H1 (cell line): ENCODE results near the gene TP53I11.

Experiments
- ASH2L ChIP-seq: fragments of 200-600, 300-600 bp; sonication (generic); IDR thresholded peaks from one replicate; pipeline ENCODE4 v1.7.1; 2017; ENCODE audit warnings: low read length
- BRCA1 ChIP-seq: IDR thresholded peaks from 2 replicates; pipeline ENCODE4 v1.6.1; 2012; ENCODE audit warnings: low read depth, low read length, improper control_type of control experiment
- EP300 ChIP-seq, 2 experiments: IDR thresholded peaks; 1 replicate in 1 of 2; 2 replicates in 1 of 2; pipeline ENCODE4 v1.6.1; 2011 to 2012; ENCODE audit warnings: low read depth in 2 of 2, low read length in 2 of 2, mild to moderate bottlenecking in 2 of 2, borderline replicate concordance in 1 of 2, inconsistent platforms in 1 of 2, moderate library complexity in 1 of 2
- HDAC6 ChIP-seq: IDR thresholded peaks from one replicate; pipeline ENCODE4 v1.7.1; 2012; ENCODE audit warnings: low read depth, mild to moderate bottlenecking, inconsistent platforms, low read length, moderate library complexity
- NRF1 ChIP-seq: IDR thresholded peaks from 2 replicates; pipeline ENCODE4 v1.6.1; 2011; ENCODE audit warnings: mild to moderate bottlenecking, low read depth, low read length, improper control_type of control experiment
- POLR2A ChIP-seq, 2 experiments: IDR thresholded peaks; 1 replicate in 1 of 2; 2 replicates in 1 of 2; pipeline ENCODE4 v1.6.1; 2011; ENCODE audit warnings: low read depth in 2 of 2, low read length in 2 of 2, mild to moderate bottlenecking in 2 of 2; ENCODE audit errors: control extremely low read depth in 1 of 2
- RBBP5 ChIP-seq: IDR thresholded peaks from 2 replicates; pipeline ENCODE4 v1.7.1; 2012; ENCODE audit warnings: low read depth, mild to moderate bottlenecking, inconsistent platforms, low read length, moderate library complexity, borderline replicate concordance
- RXRA ChIP-seq: IDR thresholded peaks from 2 replicates; pipeline ENCODE4 v1.6.1; 2011; ENCODE audit warnings: low read depth, mild to moderate bottlenecking, low read length, moderate library complexity; ENCODE audit not compliant: insufficient read depth
- SP2 ChIP-seq: IDR thresholded peaks from 2 replicates; pipeline ENCODE4 v1.6.1; 2012; ENCODE audit warnings: mild to moderate bottlenecking, low read length, inconsistent platforms
- TAF1 ChIP-seq: IDR thresholded peaks from 2 replicates; pipeline ENCODE4 v1.6.1; 2011; ENCODE audit warnings: mild to moderate bottlenecking, low read depth, low read length
- TCF12 ChIP-seq: IDR thresholded peaks from 2 replicates; pipeline ENCODE4 v1.6.1; 2011; ENCODE audit warnings: low read depth, mild to moderate bottlenecking, low read length
- TEAD4 ChIP-seq: IDR thresholded peaks from 2 replicates; pipeline ENCODE4 v1.6.1; 2012; ENCODE audit warnings: low read depth, low read length, inconsistent platforms, mixed read lengths
- TF ChIP-seq, protein P1 (sequence below): IDR thresholded peaks from 2 replicates; pipeline ENCODE4 v1.6.1; 2011; ENCODE audit warnings: low read length, improper control_type of control experiment
- TF ChIP-seq, protein P2 (sequence below), 3 experiments: IDR thresholded peaks; 1 replicate in 2 of 3; 2 replicates in 1 of 3; pipeline versions ENCODE4 v1.5.1 to v1.6.1; 2011; ENCODE audit warnings: low read length in 3 of 3, mild to moderate bottlenecking in 3 of 3, inconsistent platforms in 2 of 3, low read depth in 1 of 3, moderate library complexity in 1 of 3; ENCODE audit not compliant: insufficient read depth in 1 of 3; ENCODE audit errors: control extremely low read depth in 1 of 3

- TF ChIP-seq, protein P1, sequence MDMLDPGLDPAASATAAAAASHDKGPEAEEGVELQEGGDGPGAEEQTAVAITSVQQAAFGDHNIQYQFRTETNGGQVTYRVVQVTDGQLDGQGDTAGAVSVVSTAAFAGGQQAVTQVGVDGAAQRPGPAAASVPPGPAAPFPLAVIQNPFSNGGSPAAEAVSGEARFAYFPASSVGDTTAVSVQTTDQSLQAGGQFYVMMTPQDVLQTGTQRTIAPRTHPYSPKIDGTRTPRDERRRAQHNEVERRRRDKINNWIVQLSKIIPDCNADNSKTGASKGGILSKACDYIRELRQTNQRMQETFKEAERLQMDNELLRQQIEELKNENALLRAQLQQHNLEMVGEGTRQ: no peak
- TF ChIP-seq, protein P2, sequence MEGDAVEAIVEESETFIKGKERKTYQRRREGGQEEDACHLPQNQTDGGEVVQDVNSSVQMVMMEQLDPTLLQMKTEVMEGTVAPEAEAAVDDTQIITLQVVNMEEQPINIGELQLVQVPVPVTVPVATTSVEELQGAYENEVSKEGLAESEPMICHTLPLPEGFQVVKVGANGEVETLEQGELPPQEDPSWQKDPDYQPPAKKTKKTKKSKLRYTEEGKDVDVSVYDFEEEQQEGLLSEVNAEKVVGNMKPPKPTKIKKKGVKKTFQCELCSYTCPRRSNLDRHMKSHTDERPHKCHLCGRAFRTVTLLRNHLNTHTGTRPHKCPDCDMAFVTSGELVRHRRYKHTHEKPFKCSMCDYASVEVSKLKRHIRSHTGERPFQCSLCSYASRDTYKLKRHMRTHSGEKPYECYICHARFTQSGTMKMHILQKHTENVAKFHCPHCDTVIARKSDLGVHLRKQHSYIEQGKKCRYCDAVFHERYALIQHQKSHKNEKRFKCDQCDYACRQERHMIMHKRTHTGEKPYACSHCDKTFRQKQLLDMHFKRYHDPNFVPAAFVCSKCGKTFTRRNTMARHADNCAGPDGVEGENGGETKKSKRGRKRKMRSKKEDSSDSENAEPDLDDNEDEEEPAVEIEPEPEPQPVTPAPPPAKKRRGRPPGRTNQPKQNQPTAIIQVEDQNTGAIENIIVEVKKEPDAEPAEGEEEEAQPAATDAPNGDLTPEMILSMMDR (IDR thresholded peaks at IDR 0.05; ENCODE audit: control extremely low read depth in 1 of 3, insufficient read depth in 1 of 3, low read depth in 1 of 3, low read length in 3 of 3): no peak
- no peak for TF ChIP-seq TEAD4
- TF ChIP-seq TAF1: no peak
- TF ChIP-seq POLR2A (IDR thresholded peaks at IDR 0.05; ENCODE audit: control extremely low read depth in 1 of 2, low read depth in 2 of 2, low read length in 2 of 2): no peak
- no peak for TF ChIP-seq HDAC6
- no peak for TF ChIP-seq TCF12
- no peak for TF ChIP-seq BRCA1
- no peak for TF ChIP-seq RBBP5
- no peak for TF ChIP-seq ASH2L
- TF ChIP-seq RXRA: no peak
- TF ChIP-seq NRF1: no peak
- TF ChIP-seq SP2: no peak
- TF ChIP-seq EP300 (IDR thresholded peaks at IDR 0.05; ENCODE audit: borderline replicate concordance in 1 of 2, low read depth in 2 of 2, low read length in 2 of 2): no peak
Measured at GRCh38 chr11:44943118-44943517, 7.6 kb downstream of the TP53I11 start.
